ENCODE data around the gene WBP2.

- TF ChIP-seq ZNF274 (CRISPR knock-in tag; IDR thresholded peaks at IDR 0.05) = no peak
- no peak for TF ChIP-seq SMAD3 (CRISPR knock-in tag; IDR thresholded peaks at IDR 0.05)
- TF ChIP-seq ZNF224 (CRISPR knock-in tag; IDR thresholded peaks at IDR 0.05) = no peak
- no peak for TF ChIP-seq MAX (IDR thresholded peaks at IDR 0.05)
- TF ChIP-seq ZNF12 (CRISPR knock-in tag; IDR thresholded peaks at IDR 0.05) = no peak
- no peak for TF ChIP-seq POLR2AphosphoS2 (IDR thresholded peaks at IDR 0.05; ENCODE audit: low read depth, low read length)
- no peak for TF ChIP-seq NR2F1 (CRISPR knock-in tag; IDR thresholded peaks at IDR 0.05)
- no peak for TF ChIP-seq PHF21A (CRISPR knock-in tag; IDR thresholded peaks at IDR 0.05)
- TF ChIP-seq HNRNPH1 (optimal IDR thresholded peaks at IDR 0.05; ENCODE audit: low read depth, low read length) = no peak
- TF ChIP-seq SSRP1 (CRISPR knock-in tag; IDR thresholded peaks at IDR 0.05) = no peak
These were observed 42.8 kb downstream of the WBP2 start for GRCh38 chr17:75812096-75813013.

Measured in HepG2 (cell line).